UCSD-AML1 (cell line): ENCODE data around the gene EPGN.
"Not testable (repeated sequence)": the region's sequence is repeated elsewhere in the genome, so short reads cannot be mapped to it uniquely, and the experiment has no call there.

Source experiments
- DNase-seq: peaks from one replicate; lab custom pipeline; 2025; ENCODE audit not compliant: unreplicated experiment; lab: John Stamatoyannopoulos, UW

EPGN gene

GRCh38 chr4:74338792-74339333, 30.6 kb downstream of the EPGN start:
- no peak for DNase-seq

- no peak for DNase-seq
Observed at GRCh38 chr4:74339501-74339900, 31.2 kb downstream of the EPGN start.

- not testable (repeated sequence) for DNase-seq
Observed at GRCh38 chr4:74340421-74340820, 32.2 kb downstream of the EPGN start.

- DNase-seq, result no peak
Observed at GRCh38 chr4:74344031-74344430, 35.8 kb downstream of the EPGN start.

- DNase-seq, result no peak
Observed at GRCh38 chr4:74353858-74354257, 45.6 kb downstream of the EPGN start.

DNA sequence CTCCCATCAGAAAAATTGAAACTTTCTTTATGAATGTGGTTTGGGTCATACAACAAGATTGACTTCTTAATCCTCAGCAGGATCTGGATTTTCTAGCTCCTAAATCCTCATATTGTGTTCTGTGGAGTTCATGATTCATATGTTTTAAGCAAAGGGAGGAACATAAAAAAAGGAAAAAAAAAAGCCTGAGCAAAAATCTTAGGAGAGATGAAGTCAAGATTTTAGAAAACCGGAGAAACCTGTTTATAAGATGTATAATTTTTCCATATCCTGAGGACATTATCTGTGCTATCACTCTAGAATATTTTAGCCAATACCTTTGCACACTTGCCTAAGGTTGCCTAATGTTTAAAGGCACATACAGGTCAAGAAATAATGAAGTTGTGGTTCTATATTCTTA, 49.7 kb downstream of the EPGN start:
- no peak for DNase-seq

DNA sequence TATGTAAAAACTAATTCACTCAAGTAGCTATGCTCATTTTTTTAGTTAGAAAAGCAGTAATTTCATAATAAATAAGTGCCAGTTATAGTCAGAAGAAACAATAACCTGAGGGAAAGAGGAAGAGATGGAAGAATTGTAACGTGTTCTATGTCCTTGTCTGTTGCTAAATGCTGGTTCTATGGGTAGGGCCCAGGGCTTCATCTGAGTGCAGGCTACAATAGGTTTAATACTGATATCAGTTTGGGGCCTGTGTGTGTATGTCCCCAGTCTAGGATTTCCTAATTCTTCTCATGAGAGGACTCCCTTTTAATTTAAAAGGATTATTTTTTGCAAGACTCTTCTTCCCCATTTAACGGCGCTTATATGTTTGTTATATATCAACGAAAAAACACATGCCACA, 53.4 kb downstream of the EPGN start:
- DNase-seq, result no peak

DNA sequence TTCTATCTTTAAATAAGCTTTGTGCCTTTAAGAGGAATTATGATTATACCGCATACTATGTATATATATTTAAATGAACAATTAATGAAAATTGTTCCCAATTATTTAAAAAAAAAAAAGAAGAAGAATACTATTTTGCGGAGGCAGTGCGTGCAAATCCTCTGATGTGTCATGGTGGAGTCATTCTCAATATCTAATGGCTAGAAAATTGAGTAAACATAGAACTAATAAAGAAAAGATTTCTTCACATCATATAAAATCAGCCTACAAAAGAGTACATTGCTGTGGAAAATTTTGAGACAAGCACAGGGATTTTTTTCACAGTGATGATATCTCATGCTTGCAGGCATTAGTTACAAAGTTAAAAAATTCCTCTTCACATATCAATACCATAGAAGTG, 54.1 kb downstream of the EPGN start:
- no peak for DNase-seq

DNA sequence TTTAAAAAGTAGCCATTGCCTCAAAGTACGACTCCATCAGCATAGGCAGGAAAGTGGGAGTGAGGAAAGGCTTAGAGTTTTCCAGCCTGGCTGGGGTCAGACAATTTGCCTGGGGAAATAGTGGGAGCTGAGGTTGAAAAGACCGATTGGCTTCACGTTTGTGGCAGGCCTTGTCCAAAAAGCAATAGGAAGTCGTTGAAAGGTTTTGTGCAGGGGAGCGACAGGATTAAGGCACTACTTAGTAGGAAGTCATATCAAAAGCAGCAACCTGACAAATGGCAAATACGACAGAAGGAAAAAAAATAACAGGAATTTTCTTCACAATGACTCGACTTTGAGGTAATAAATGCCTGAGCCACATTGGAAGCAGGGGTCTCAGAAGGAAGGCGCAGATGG, 56.0 kb downstream of the EPGN start:
- no peak for DNase-seq

DNA sequence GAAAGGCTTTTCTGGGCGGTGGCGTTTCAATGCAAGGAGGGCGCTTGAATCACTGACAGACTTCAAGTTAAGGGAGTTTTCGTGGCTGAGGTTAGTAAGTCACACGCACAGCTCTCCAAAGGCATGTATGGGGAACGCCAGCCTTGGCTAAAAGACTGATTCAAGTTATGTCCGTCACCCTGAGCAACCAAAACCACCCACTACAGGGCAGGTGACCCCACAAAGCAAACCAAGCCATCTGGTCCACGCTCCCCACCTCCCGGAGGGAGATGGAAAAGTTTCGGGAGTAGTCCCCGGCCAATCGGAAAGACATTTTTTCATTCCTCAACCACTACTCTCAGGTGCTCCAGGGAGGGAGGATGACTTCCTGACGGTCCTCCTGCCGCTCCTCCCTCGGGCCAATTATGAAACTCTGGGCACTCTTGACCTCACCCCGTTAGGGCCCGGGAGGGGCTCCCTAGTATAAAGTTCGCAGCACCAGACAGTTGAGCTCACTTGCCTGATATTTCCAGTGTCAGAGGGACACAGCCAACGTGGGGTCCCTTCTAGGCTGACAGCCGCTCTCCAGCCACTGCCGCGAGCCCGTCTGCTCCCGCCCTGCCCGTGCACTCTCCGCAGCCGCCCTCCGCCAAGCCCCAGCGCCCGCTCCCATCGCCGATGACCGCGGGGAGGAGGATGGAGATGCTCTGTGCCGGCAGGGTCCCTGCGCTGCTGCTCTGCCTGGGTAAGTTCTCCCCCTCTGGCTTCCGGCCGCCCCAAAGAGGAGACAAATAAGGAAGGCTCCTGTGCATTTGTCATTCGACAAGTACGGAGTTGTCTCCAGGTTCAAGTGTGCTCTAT, 56.6 kb downstream of the EPGN start, which contains the start of gene EREG:
TSS of gene EREG (plus strand) at position 494 of the 840 bp plus-strand sequence. CDS start at position 658, 164 bp downstream.
- no peak for DNase-seq

- no peak for DNase-seq
Observed at GRCh38 chr4:74365761-74366160, 57.5 kb downstream of the EPGN start.
